ENCODE data around the gene ZBTB20.

DNA sequence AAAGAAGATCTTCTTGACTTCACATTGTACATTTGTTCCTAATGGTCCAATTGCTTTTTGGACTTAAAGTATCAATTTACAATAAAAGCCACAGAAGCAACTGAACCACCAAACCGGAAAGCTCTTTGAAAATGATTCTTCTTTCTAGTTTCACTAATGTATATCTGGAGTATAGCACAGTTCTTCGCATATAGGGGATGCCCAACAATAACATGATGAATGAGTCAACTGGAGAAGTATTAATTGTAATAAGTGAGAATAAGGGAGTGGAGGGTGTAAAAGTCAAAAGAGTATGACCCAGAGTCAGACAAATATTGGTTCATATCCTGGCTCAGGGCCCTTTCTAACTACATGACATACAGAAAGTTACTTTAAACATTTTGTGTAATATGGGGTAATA is 425.2 kb downstream of the ZBTB20 start:
- no peak for TF ChIP-seq POLR2AphosphoS5 (IDR thresholded peaks at IDR 0.05)
- TF ChIP-seq, protein P1, sequence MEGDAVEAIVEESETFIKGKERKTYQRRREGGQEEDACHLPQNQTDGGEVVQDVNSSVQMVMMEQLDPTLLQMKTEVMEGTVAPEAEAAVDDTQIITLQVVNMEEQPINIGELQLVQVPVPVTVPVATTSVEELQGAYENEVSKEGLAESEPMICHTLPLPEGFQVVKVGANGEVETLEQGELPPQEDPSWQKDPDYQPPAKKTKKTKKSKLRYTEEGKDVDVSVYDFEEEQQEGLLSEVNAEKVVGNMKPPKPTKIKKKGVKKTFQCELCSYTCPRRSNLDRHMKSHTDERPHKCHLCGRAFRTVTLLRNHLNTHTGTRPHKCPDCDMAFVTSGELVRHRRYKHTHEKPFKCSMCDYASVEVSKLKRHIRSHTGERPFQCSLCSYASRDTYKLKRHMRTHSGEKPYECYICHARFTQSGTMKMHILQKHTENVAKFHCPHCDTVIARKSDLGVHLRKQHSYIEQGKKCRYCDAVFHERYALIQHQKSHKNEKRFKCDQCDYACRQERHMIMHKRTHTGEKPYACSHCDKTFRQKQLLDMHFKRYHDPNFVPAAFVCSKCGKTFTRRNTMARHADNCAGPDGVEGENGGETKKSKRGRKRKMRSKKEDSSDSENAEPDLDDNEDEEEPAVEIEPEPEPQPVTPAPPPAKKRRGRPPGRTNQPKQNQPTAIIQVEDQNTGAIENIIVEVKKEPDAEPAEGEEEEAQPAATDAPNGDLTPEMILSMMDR (IDR thresholded peaks at IDR 0.05): no peak
